Stimulated activated CD8-positive, alpha-beta memory T cell treated with anti-CD3 and anti-CD28 coated beads, Interleukin-12 subunit alpha, Interleukin-12 subunit beta, amount 100 ng/mL, for 24 hours (primary cell): ENCODE data around the gene SLC22A31.
"Not testable (repeated sequence)": the region's sequence is repeated elsewhere in the genome, so short reads cannot be mapped to it uniquely, and the experiment has no call there.

ENCODE experiments used
- DNase-seq: peaks from one replicate; pipeline ENCODE4 v3.0.0-alpha.2; 2020; ENCODE audit errors: extremely low read depth

The SLC22A31 gene

DNA sequence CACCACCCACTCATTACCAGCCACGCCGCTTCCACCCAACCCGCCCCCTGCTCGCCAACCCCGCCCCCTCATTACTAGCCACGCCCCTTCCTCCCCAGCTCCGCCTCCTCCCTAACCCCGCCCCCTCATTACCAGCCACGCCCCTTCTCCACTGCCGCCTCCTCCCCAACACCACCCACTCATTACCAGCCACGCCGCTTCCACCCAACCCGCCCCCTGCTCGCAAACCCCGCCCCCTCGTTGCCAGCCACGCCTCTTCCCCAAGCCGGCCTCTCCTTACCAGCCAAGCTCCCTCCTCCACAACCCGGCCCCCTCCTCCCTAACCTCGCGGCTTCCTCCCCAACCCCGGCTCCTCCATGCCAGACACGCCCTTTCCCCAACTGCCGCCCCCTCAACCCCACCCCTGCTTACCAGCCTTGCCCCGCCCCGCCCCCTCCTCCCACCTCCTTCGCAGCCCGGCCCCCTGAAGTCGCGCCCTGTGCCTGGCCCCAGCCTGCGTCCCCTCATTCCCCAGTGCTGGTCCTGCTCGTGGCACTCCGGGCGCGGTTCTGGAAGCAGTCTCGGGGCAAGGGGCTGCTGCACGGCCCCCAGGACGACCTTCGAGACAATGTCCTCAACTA, 7.3 kb downstream of the SLC22A31 start:
- no peak for DNase-seq

GRCh38 chr16:89192186-89192955, 8.0 kb downstream of the SLC22A31 start:
- not testable (repeated sequence) for DNase-seq

- no peak for DNase-seq
Measured at GRCh38 chr16:89191901-89192185, 8.5 kb downstream of the SLC22A31 start.

DNA sequence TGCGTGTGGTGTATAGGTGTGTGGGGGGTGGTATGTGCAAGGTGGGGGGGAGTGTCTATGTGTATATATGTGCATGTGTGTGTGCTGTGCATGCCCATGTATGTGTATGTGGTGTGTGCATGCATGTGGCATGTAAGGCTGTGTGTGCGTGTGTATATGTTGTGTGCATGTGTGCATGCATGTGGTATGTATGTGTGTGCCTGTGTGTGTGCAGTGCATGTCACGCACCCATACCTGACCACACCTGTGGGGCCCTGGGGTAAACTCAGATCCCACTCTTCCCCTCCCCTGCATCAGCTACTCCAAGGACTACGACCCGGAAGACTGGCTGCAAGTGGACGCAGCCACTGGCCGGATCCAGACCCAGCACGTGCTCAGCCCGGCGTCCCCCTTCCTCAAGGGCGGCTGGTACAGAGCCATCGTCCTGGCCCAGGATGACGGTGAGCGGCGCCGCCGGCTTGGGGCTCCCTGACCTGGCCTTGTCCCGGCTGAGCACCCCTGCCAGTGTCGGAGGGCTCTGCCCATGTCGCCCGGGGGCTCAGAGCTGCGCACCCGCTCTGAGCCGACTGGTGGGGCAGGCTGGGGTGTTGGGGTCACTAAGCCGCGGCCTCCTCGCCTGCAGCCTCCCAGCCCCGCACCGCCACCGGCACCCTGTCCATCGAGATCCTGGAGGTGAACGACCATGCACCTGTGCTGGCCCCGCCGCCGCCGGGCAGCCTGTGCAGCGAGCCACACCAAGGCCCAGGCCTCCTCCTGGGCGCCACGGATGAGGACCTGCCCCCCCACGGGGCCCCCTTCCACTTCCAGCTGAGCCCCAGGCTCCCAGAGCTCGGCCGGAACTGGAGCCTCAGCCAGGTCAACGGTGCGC, 9.1 kb downstream of the SLC22A31 start:
- DNase-seq = no peak

GRCh38 chr16:89190150-89190958, 10.0 kb downstream of the SLC22A31 start:
- no peak for DNase-seq

DNA sequence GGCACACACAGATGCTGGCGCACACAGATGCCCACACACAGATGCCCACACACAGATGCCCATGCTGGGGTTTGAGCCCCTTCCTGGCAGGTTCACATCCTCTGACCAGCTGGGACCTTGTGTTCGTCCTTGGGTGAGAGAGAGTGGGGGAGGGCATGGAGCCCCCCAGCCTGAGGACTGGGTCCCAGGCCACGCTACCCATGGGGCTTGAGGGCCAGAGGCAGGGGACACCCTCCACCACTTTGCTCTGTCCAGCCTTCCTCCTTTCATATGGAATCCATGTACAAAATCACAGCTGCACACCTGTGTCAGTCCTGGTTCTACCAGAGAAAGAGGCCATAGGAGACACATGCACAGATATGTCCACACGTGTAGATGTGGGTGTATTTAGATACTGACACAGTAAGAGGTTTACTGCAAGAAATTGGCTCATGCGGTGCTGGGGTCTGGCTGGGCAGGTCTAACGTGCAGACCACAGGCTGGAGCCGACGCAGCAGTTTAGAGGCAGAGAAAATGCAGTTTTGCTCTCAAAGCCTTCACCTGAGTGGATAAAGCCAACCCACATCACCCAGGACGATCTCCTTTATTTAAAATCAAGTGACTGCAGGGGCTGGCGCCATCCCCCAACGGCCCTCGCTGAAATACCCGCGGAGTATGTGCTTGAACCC, 10.8 kb downstream of the SLC22A31 start:
- DNase-seq = no peak

DNA sequence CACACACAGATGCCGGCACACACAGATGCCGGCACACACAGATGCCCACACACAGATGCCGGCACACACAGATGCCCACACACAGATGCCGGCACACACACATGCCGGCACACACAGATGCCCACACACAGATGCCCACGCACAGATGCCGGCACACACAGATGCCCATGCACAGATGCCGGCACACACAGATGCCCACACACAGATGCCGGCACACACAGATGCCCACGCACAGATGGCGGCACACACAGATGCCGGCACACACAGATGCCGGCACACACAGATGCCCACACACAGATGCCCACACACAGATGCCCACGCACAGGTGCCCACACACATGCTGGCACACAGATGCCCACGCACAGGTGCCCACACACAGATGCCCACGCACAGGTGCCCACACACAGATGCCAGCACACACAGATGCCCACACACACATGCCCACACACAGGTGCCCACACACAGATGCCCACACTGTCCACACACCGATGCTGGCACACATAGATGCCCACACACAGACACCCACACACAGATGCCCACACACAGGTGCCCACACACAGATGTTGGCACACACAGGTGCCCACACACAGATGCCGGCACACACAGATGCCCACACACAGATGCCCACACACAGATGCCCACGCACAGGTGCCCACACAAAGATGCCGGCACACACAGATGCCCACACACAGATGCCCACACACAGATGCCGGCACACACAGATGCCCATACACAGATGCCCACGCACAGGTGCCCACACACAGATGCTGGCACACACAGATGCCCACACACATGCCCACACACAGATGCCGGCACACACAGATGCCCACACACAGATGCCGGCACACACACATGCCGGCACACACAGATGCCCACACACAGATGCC, 11.6 kb downstream of the SLC22A31 start:
- DNase-seq = not testable (repeated sequence)

GRCh38 chr16:89187770-89188392, 12.5 kb downstream of the SLC22A31 start:
- no peak for DNase-seq

DNA sequence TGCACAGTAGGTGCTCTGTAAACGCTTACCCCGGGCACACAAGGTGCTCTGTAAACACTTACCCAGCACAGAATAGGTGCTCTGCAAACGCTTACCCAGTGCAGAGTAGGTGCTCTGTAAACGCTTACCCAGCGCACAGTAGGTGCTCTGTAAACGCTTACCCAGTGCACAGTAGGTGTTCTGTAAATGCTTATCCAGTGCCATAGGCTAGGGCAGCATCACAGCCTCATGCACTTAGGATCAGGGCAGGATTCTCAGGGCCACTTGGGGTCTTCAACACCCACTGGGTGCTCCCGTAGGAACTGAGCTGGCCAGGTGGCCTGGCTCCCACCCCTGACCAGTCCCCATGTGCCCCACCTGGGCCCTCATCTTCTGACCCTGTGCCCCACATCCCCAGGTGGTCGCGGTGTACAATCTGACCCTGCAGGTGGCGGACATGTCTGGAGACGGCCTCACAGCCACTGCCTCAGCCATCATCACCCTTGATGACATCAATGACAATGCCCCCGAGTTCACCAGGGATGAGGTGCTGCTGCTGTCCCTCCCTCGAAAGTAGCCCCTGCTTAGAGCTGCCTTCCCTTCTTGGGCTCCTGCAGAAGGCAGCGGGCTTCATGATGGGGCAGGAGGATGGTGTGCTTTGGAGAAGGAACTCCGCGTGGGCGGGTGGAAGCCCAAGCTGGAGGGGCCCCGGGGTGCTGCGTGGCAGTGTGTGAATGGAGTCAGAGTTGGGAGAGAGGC, 13.1 kb downstream of the SLC22A31 start:
- no peak for DNase-seq

DNA sequence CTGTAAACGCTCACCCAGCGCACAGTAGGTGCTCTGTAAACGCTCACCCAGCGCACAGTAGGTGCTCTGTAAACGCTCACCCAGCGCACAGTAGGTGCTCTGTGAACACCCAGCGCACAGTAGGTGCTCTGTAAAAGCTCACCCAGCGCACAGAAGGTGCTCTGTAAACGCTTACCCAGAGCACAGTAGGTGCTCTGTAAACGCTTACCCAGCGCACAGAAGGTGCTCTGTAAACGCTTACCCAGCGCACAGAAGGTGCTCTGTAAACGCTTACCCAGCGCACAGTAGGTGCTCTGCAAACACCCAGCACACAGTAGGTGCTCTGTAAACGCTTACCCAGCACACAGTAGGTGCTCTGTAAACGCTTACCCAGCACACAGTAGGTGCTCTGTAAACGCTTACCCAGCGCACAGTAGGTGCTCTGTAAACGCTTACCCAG, 13.7 kb downstream of the SLC22A31 start:
- DNase-seq = not testable (repeated sequence)

DNA sequence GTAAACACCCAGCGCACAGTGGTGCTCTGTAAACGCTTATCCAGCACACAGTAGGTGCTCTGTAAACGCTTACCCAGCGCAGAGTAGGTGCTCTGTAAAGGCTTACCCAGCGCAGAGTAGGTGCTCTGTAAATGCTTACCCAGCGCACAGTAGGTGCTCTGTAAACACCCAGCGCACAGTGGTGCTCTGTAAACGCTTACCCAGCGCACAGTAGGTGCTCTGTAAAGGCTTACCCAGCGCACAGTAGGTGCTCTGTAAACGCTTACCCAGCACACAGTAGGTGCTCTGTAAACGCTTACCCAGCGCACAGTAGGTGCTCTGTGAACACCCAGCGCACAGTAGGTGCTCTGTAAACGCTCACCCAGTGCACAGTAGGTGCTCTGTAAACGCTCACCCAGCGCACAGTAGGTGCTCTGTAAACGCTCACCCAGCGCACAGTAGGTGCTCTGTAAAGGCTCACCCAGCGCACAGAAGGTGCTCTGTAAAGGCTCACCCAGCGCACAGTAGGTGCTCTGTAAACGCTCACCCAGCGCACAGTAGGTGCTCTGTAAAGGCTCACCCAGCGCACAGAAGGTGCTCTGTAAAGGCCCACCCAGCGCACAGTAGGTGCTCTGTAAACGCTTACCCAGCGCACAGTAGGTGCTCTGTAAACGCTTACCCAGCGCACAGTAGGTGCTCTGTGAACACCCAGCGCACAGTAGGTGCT, 14.3 kb downstream of the SLC22A31 start:
- DNase-seq = not testable (repeated sequence)

DNA sequence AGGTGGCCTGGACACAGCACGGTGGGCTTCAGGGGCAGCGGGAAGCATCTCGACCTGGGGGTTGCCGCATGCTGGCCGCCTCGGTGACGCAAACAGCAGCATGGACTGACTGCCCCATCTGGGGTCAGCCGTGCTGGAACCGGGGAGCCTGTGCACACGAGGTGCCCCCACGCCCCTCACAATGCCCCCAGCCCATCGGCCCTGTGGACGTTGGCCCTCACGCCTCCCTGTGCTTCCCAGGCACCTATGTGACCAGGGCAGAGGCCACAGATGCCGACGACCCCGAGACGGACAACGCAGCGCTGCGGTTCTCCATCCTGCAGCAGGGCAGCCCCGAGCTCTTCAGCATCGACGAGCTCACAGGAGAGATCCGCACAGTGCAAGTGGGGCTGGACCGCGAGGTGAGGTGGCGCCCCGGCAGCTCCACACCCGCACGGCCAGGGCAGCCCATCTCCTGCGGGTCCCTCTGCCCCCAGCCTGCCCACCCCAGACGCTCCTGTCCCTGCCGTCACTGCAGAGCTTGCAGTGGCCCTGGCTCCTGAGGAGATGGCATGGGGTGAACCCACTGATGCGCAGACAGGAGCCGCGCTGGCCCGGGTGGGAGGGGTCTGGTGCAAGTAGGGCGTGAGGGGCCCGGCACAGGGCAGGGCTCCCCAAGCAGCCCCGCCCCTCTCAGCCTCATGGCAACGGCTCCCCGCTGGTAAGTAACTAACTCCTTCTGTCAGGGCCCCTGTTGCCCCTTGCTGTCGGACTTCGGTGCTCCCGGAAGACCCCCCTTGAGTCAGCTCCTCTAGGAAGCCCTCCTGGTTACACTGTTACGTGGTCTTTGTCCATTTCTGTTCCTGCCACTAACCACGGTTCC, 15.2 kb downstream of the SLC22A31 start:
- DNase-seq = no peak

DNA sequence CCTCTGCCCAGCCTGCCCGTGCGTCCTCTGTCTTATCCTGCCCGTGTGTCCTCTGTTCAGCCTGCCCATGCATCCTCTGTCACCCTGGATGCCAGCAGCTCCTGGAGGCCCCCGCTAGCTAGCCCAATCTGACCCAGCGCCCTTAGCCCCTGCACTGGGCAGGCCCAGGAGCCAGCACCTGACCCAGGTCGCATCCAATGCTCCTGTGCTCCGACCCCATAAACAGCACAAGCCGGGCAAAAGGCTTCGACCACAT, 15.7 kb downstream of the SLC22A31 start:
- no peak for DNase-seq

GRCh38 chr16:89183975-89184676, 16.2 kb downstream of the SLC22A31 start:
- no peak for DNase-seq

DNA sequence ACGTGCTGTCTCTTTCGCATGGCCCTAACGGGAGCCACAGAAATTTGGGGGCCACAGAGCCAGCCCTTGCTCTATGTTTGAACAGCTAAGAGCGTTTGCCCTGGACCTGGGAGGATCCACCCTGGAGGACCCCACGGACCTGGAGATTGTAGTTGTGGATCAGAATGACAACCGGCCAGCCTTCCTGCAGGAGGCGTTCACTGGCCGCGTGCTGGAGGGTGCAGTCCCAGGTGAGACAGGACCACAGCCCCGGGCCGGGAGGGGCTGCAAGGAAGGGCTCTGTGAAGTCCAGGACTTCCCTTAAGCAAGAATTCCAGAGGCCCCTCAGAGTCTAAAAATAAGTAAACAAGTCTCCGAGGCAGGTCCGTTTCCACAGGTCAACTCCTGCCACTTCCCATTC, 16.9 kb downstream of the SLC22A31 start:
- DNase-seq = no peak

GRCh38 chr16:89179656-89180315, 20.6 kb downstream of the SLC22A31 start:
- DNase-seq = no peak

DNA sequence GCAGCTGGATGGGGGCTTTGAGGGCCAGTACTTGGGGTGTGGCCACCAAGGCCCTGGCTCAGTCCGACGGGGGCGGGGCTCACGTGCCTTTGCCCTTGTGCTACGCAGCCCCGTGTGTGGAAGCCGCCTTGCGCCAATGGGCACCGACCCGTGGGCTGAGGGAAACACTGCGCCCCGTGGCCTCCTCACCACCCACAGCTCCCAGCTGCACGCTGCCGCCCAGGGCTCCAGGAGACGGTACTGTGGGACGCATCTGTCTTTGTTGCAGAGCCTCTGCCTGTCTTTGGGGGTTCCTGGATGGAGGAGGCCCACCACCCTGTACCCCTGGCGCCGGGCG, 21.2 kb downstream of the SLC22A31 start:
- DNase-seq = no peak
